COLO668 (cell line): Measurements from ENCODE around the gene C19orf33.
A peak's percentile ranks its signal among the peaks of the same experiment; 100 is the strongest.
"Not testable (repeated sequence)": the region's sequence is repeated elsewhere in the genome, so short reads cannot be mapped to it uniquely, and the experiment has no call there.

ENCODE experiments used
- DNase-seq: peaks from one replicate; lab custom pipeline; 2025; ENCODE audit not compliant: unreplicated experiment; lab: John Stamatoyannopoulos, UW

C19orf33 gene

DNA sequence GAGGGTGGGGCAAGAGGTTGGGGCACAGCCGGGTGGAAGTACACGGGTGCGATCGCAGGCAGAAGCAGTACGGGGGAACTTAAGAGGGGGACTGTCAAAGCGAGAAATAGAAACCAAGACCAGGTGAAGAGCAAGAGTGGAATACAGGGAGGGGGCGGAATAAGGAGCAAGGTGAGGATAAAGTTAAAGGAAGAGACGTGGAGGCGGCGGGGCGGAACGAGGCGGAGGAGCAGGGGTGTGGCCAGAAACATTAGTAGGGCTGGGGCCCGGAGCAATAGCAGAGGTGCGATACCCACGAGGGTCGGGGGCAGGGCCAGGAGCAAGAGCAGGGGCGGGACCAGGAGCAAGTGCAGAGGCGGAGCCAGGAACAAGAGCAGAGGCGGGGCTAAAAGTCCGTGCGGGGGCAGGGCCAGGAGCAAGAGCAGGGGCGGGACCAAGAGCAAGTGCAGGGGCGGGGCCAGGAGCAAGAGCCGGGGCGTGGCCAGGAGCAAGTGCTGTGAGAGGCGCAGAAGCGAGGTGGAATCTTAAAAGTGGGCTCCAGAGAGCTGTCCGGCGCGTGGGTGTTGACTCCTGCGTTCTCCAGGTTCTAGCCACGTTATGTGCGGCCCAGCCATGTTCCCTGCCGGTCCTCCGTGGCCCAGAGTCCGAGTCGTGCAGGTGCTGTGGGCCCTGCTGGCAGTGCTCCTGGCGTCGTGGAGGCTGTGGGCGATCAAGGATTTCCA lies 32.7 kb downstream of the C19orf33 start:
- peak; percentile 91 for DNase-seq

- DNase-seq, result no peak
Measured at GRCh38 chr19:38337360-38337653, 33.3 kb downstream of the C19orf33 start.

DNA sequence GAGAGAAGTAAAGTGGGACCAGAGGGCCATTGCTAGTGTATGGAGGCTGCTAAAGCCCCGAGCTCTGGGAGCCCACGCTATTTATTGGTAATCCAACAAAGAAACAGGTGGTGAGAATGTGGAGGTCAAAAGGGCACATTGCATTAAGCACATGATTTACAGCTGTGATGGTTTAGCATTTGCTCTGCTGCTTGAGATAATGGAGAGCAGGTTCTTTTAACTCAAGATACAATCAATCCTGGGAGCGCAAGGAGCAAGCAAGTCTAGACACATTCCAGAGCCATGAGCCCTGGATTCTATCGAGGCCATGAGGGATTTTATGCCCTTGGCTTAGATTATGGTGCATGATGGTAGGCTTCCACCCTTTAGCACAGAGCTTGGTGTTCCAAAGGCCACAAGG lies 35.0 kb downstream of the C19orf33 start:
- DNase-seq, result not testable (repeated sequence)

DNA sequence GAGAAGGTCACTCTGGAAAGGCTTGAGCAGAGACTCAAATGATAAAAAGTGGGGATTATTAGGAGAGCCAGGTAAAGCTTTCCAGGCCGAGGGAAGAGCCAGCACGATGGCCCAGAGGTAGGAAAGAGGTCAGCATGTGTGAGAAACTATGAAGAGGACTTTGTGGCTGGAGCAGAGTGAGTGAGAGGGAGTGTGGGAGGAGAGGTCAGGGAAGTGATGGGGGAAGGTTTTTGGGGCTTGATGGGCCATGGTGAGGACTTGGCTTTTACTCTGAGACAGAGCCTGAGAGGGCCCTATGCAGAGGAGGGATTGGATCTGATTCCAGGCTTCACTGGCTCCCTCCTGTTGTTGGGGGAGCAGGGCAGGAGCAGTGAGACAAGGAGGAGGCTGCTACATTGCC lies 36.9 kb downstream of the C19orf33 start:
- DNase-seq, result no peak

DNA sequence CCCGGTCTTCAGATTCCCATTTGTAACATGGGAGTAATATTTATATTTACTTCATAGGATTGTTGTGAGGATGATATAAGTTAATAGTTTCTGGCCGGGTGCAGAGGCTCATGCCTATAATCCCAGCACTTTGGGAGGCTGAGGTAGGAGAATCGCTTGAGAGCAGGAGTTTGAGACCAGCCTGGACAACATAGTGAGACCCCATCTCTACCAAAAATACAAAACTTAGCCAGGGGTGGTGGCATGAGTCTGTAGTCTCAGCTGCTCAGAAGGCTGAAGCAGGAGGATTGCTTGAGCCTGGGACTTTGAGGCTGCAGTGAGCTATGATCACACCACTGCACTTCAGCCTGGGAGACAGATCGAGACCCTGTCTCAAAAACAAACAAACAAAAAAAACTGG lies 42.8 kb downstream of the C19orf33 start:
- no peak for DNase-seq

GRCh38 chr19:38350883-38351282 lies 46.8 kb downstream of the C19orf33 start:
- no peak for DNase-seq

GRCh38 chr19:38351865-38352395 lies 47.9 kb downstream of the C19orf33 start:
- DNase-seq, result no peak

- DNase-seq, result no peak
Measured at GRCh38 chr19:38352611-38353010, 48.6 kb downstream of the C19orf33 start.
